Stomach (tissue), 9 donors: ENCODE measurements around the gene TLX3. TPM values are rescaled to one million over a fixed set of nuclear protein-coding genes. Genes with fewer than 3 reads are reported as not detected.

Experiments used
- DNase-seq, 2 donors: peaks; one replicate each; pipeline versions ENCODE4 v3.0.0 to v3.0.0-alpha.2; 2013 to 2019
- H3K27ac ChIP-seq, 5 donors: fragments of 200-600 bp in 4 of 5; sonication (generic) in 4 of 5; one replicate each; pipeline ENCODE4 v1.5.1; 2013 to 2019; ENCODE audit warnings: mild to moderate bottlenecking in 1 of 5, moderate library complexity in 1 of 5
- H3K27me3 ChIP-seq, 3 donors: fragments of 200-600 bp; sonication (generic); one replicate each; pipeline ENCODE4 v1.5.1; 2017 to 2019; ENCODE audit warnings: mixed run types in 1 of 3
- H3K36me3 ChIP-seq, 4 donors: fragments of 200-600 bp; sonication (generic); 1 replicate in 3 of 4; 2 replicates in 1 of 4; pipeline ENCODE4 v1.5.1; 2016 to 2019
- H3K4me1 ChIP-seq, 4 donors: fragments of 200-600 bp; sonication (generic); one replicate each; pipeline ENCODE4 v1.5.1; 2016 to 2019
- H3K4me3 ChIP-seq, 4 donors: fragments of 200-600 bp; sonication (generic) in 3 of 4; one replicate each; pipeline ENCODE4 v1.5.1; 2016 to 2019; ENCODE audit warnings: mild to moderate bottlenecking in 1 of 4
- H3K9me3 ChIP-seq, 4 donors: fragments of 200-600 bp; sonication (generic); one replicate each; pipeline ENCODE4 v1.5.1; 2016 to 2019
- EP300 ChIP-seq: sonication (generic); formaldehyde crosslinking; IDR thresholded peaks from one replicate; pipeline ENCODE4 v1.6.1; 2017; ENCODE audit warnings: antibody characterized with exemption
- POLR2A ChIP-seq, 4 donors: fragments of 450-650 bp; IDR thresholded peaks; one replicate each; pipeline ENCODE4 v1.6.1; 2016; ENCODE audit warnings: antibody characterized with exemption in 4 of 4, control low read depth in 2 of 4, mild to moderate bottlenecking in 1 of 4, moderate library complexity in 1 of 4
- POLR2AphosphoS5 ChIP-seq, 3 donors: sonication (generic); formaldehyde crosslinking; IDR thresholded peaks; one replicate each; pipeline ENCODE4 v1.6.1; 2016; ENCODE audit warnings: antibody characterized with exemption in 3 of 3
- WGBS, 5 donors: extraction: QIAGEN DNeasy Blood & Tissue Kit in 3 of 5; methylation state at CpG; one replicate each; pipeline versions ENCODE4 v1.1.5 to v1.1.7; 2013 to 2018; 5-methylcytosine and 5-hydroxymethylcytosine counted together
- intact Hi-C: fragments of 100-400 bp; cut with DNase I; formaldehyde crosslinking; loops from one replicate; pipeline ENCODE4 v1.15.1; 2023; ENCODE audit warnings: low total_unique reads
- polyA plus RNA-seq, 3 donors: library from polyadenylated mRNA; stranded (reverse); fragments of 200-250 nt; gene quantifications; one replicate each; pipeline ENCODE4 v1.2.3, GENCODE V29; 2013
- total RNA-seq, 5 donors: library from RNA; depleted of rRNA; stranded (reverse); fragments of >200 nt; gene quantifications; one replicate each; pipeline versions ENCODE4 v1.1.0 to v1.2.3, GENCODE V29; 2014 to 2016
- TF ChIP-seq, protein P1 (sequence below), 7 experiments: fragments of 450-650 bp in 4 of 7; fragments of 200-600 bp in 3 of 7; sonication (generic) in 3 of 7; IDR thresholded peaks; one replicate each; pipeline ENCODE4 v1.5.1; 2016 to 2019; ENCODE audit warnings: antibody characterized with exemption in 7 of 7, control low read depth in 2 of 7, mild to moderate bottlenecking in 1 of 7
- donor health status: healthy with polysubstance abuse.
- donor health status: Bipolar disorder and iron deficiency.
- donor health status: healthy.

TLX3 gene
- total and polyA plus RNA-seq, 8 donors = not detected

DNA sequence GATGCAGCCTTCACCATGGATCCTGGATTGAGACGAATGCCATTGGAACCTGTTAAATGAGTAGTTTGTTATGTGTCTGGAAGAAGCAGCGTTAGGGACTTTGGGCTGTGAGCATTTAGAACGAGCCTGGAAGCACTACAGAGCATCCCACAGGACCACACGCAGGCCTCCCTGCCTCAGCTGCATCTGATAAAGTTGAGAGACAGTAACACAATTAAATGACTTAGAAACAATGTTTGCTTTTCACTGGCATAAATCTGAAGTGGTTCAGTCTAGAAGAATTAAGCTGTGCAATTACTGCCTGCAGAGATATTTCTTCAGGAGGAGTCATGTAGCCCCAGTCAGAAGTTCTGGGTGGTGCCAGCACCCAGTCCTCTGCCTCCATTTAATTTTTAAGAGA is 9.8 kb upstream of the TLX3 start:
- TF ChIP-seq POLR2A (IDR thresholded peaks at IDR 0.05) (no peak), EP300 (no peak), POLR2AphosphoS5 (IDR thresholded peaks at IDR 0.05) (no peak)
- TF ChIP-seq, protein P1, sequence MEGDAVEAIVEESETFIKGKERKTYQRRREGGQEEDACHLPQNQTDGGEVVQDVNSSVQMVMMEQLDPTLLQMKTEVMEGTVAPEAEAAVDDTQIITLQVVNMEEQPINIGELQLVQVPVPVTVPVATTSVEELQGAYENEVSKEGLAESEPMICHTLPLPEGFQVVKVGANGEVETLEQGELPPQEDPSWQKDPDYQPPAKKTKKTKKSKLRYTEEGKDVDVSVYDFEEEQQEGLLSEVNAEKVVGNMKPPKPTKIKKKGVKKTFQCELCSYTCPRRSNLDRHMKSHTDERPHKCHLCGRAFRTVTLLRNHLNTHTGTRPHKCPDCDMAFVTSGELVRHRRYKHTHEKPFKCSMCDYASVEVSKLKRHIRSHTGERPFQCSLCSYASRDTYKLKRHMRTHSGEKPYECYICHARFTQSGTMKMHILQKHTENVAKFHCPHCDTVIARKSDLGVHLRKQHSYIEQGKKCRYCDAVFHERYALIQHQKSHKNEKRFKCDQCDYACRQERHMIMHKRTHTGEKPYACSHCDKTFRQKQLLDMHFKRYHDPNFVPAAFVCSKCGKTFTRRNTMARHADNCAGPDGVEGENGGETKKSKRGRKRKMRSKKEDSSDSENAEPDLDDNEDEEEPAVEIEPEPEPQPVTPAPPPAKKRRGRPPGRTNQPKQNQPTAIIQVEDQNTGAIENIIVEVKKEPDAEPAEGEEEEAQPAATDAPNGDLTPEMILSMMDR (IDR thresholded peaks at IDR 0.05) = no peak
- H3K9me3 ChIP-seq = no peaks in the 10 kb centered on the region
- no peak for DNase-seq
- no peaks in the 10 kb centered on the region for H3K4me1 ChIP-seq
- 89 to 94% (median 90%) methylated on average over 4 of the region's 4 CpGs for WGBS, 5 donors
- H3K27me3 ChIP-seq = peaks cover 0 to 16% (median 2%) of the 10 kb centered on the region in 3 donors
- no peak overlapping the region for H3K4me3 ChIP-seq
- peaks cover 0 to 22% (median 10%) of the 10 kb centered on the region in 4 donors for H3K36me3 ChIP-seq
- intact Hi-C loops = no loop called here
- H3K27ac ChIP-seq = no peak overlapping the region

DNA sequence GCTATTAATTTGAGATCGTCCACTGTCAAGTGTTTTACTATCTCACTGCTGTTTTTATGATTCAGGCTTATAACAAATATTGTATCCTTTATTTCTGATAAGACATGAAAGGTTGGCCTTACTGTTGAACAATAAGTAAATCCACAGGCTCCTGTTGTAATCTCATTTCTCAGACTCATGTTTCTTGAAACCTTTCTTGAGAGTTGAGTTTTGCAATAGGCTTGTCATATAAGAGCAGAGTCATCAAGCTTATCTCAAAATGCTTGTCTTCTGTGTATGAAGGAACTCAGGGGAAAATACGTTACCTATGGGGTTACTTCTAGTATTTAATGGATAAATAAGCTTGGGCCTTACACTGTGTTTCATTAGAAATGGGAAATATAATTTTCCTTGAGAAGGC is 9.2 kb upstream of the TLX3 start:
- Histone ChIP-seq H3K27ac (no peak overlapping the region), H3K4me3 (no peak overlapping the region), H3K4me1 (no peaks in the 10 kb centered on the region), H3K9me3 (no peaks in the 10 kb centered on the region), H3K36me3 (peaks cover 0 to 19% (median 7%) of the 10 kb centered on the region in 4 donors), H3K27me3 (peaks cover under 1 to 22% (median 8%) of the 10 kb centered on the region in 3 donors)
- intact Hi-C loops = no loop called here
- DNase-seq = no peak
- WGBS, 5 donors = 61 to 87% (median 74%) methylated on average over 2 of the region's 2 CpGs
- no peak for TF ChIP-seq POLR2AphosphoS5 (IDR thresholded peaks at IDR 0.05)
- no peak for TF ChIP-seq POLR2A (IDR thresholded peaks at IDR 0.05)
- TF ChIP-seq, protein P1 (IDR thresholded peaks at IDR 0.05) = no peak
- no peak for TF ChIP-seq EP300

DNA sequence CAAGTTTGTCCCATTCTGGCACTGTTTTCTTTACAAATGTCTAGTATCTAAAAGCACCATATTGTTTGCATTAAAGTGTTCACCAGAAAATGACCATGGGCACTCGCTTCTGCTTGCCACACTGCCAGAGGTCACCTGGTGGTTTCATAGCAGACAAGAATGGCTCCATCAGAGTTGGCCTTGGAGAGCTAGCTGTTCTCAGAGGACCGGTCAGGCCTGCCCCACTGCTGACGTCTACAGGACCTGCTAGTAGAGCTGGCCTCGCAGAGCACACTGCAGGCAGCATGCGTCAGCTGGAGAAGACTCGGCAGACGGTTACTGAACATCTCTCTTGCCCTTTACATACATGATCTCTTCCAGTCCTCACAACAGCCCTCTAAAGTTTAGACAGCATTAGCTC is 8.7 kb upstream of the TLX3 start:
- Histone ChIP-seq H3K27me3 (peaks cover 5 to 28% (median 12%) of the 10 kb centered on the region in 3 donors), H3K27ac (no peak overlapping the region), H3K9me3 (no peaks in the 10 kb centered on the region), H3K4me1 (no peaks in the 10 kb centered on the region), H3K4me3 (no peak overlapping the region), H3K36me3 (peaks cover 0 to 19% (median 7%) of the 10 kb centered on the region in 4 donors)
- DNase-seq = no peak
- WGBS, 5 donors = 94 to 99% (median 96%) methylated on average over 7 of the region's 7 CpGs
- intact Hi-C loops = no loop called here
- TF ChIP-seq POLR2AphosphoS5 (IDR thresholded peaks at IDR 0.05) (no peak), EP300 (no peak), POLR2A (IDR thresholded peaks at IDR 0.05) (no peak)
- TF ChIP-seq, protein P1 (IDR thresholded peaks at IDR 0.05) = no peak

DNA sequence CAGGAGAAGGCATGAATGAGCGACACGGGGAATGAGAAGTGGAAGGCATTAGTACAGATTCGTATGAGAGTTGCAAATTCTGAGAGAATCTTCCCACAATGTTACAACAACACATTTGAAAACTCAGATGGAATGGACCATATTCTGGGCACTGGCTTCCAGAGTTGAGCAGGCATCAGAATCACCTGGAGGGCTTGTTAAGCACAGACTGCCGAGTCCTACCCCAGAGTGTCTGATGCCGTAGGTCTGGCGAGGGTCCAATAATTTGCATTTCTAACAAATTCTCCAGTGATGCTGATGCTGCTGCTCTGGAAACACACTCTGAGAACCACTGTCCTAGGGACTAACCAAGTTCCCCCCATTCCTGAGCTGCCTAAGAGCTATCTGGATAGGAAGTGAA is 2.9 kb upstream of the TLX3 start:
- Histone ChIP-seq H3K27ac (no peak overlapping the region), H3K27me3 (peaks cover 50 to 86% (median 67%) of the 10 kb centered on the region in 3 donors), H3K4me1 (peaks cover 19 to 33% (median 26%) of the 10 kb centered on the region in 4 donors), H3K9me3 (peaks cover 0 to 10% (median 0%) of the 10 kb centered on the region in 4 donors), H3K36me3 (no peaks in the 10 kb centered on the region), H3K4me3 (no peak overlapping the region)
- 31 to 43% (median 38%) methylated on average over 6 of the region's 6 CpGs for WGBS, 5 donors
- intact Hi-C loops = no loop called here
- TF ChIP-seq POLR2AphosphoS5 (IDR thresholded peaks at IDR 0.05) (no peak), EP300 (no peak), POLR2A (IDR thresholded peaks at IDR 0.05) (no peak)
- TF ChIP-seq, protein P1 (IDR thresholded peaks at IDR 0.05) = no peak
- DNase-seq = no peak
